HG02885 (cell line): ENCODE results near the gene ADAM10.

Experiments used
- ATAC-seq: cut with Tn5 transposase; IDR thresholded peaks from one replicate; pipeline ENCODE4 v1.9.1; 2021; ENCODE audit warnings: mild to moderate bottlenecking; ENCODE audit not compliant: unreplicated experiment, poor library complexity

ADAM10 gene

GRCh38 chr15:58726867-58727266 lies 22.6 kb downstream of the ADAM10 start:
- ATAC-seq = no peak

DNA sequence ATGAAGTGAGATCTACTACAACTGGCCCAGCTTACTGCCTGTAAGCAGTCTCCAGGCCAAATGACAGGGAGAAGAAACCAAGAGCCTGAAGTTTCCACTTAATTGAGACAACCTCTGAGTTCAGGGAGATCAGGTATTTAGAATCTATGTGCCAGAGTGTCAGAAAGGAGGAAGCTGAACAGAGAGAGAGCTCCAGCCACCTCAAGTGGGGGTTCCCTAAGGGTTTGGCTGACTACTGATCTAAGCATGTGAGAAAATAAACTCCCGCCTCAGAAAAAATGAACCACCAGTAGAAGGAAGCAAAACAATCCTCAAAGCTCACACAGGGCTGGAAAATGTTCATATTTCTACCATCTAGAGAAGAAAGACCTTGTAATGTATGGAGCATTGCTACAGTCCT lies 25.0 kb downstream of the ADAM10 start:
- ATAC-seq = peak; percentile 78

GRCh38 chr15:58717357-58717756 lies 32.1 kb downstream of the ADAM10 start:
- ATAC-seq = no peak

- no peak for ATAC-seq
These were observed 33.5 kb downstream of the ADAM10 start for GRCh38 chr15:58716027-58716426.

DNA sequence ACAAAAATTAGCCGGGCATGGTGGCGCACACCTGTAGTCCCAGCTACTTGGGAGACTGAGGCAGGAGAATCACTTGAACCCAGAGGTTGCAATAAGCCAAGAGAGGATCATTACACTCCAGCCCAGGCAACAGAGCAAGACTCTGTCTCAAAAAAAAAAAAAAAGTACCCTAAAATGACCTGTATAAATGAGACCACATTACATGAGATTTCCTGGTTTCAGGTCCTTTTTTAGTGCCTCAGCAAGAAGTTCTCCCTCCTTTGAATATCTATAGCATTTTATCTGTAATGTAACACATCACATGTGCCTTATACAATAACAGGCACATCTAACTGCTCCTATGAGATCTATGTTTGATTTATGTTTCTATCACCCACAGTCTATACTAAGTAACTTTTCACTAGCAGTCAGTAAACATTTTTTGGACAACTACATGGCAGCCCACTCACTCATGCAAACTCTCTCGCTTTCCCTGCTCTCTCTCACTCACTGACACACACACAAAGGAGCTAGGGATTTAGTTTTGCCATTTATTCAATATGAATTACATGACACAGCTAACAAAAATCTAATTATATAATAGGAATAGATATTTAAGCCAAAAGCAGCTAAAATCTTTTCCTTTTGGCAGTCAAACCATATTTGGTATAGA lies 34.1 kb downstream of the ADAM10 start:
- ATAC-seq = no peak

GRCh38 chr15:58710701-58711100 lies 38.8 kb downstream of the ADAM10 start:
- no peak for ATAC-seq

GRCh38 chr15:58707397-58707796 lies 42.1 kb downstream of the ADAM10 start:
- no peak for ATAC-seq

GRCh38 chr15:58705105-58705504 lies 44.4 kb downstream of the ADAM10 start:
- ATAC-seq = no peak

- no peak for ATAC-seq
These were observed 45.2 kb downstream of the ADAM10 start for GRCh38 chr15:58704155-58704865.

DNA sequence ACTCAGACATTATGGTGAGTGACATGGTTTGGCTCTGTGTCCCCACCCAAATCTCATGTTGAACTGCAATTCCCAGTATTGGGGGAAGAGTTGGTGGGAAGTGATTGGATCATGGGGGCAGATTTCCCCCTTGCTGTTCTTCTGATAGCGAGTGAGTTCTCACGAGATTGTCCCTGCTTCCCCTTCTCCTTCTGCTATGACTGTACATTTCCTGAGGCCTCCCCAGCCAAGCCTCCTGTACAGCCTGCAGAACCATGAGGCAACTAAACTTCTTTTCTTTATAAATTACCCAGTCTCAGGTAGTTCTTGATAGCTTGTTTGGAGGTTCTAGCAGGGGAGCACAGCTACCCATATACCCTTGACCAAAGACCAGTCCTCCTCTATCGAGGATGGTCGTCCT lies 45.9 kb downstream of the ADAM10 start:
- no peak for ATAC-seq

DNA sequence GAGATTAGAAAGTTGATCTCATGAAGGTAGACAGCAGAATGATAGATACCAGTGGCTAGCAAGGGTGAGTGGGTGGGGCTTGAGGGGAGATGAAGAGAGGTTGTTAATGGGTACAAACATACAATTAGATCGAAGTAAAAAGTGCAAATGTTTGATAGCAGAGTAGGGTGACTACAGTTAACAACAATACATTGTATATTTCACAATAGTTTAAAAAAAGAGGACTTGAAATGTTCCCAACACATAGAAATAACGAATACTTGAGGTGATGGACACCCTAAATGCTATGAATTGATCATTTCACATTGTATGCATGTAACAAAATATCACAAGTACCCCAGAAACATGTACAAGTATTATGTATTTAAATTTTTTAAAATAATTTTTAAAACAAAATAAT lies 47.3 kb downstream of the ADAM10 start:
- no peak for ATAC-seq

- no peak for ATAC-seq
These were observed 48.1 kb downstream of the ADAM10 start for GRCh38 chr15:58701376-58701775.

DNA sequence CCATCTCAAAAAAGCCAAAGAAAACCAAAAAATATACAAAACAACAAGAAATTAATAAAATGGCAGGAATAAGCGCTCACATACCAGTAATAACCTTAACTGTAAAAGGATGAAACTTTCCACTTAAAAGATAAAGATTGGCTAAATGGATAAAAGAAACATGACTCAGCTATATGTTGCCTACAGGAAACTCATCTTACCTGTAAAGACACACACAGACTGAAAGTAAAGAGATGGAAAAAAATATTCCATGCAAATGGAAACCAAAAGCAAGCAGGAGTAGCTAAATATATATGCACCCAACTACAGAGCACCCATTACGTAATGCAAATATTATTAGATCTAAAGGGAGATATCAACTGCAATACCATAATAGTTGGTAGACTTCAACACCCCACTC lies 49.7 kb downstream of the ADAM10 start:
- ATAC-seq = no peak

GRCh38 chr15:58698887-58699641 lies 50.4 kb downstream of the ADAM10 start:
- no peak for ATAC-seq

DNA sequence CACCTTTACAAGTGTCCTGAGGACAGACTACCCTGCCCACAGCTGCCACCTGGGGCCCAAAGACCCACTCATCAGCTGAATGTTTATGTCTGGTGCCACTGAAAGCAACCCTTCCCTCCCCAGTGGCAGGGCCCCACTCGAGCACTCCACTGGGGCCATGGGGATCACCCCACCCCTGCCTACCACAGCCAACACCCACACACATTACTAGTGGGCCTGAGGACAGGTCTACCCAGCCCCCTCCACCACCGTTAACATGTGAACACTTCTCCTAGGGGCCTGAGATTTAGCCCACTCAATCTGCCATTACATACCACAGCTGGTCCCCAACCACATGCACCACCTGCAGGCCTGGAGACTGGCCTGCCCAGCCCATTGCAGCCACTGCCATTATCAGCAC lies 52.3 kb downstream of the ADAM10 start:
- ATAC-seq = no peak

DNA sequence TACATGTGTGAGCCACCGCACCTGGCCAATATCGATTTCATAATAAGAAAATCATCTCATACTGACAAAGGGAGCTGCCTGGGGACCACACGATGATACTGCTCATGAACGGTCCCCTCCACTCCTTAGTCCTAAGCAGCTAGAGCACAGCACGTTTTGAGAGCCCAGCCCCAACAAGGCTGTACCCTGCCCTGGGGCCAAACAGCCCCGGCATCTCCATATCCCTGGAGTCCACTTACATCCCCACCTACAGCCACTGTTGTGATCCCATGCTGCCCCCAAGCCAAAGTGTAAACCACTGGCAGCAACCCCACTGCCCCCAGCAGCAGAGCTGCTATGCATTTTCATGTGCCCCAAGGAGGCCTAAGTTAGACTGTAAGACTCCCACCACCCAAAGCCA lies 52.8 kb downstream of the ADAM10 start:
- ATAC-seq = no peak

GRCh38 chr15:58694641-58695398 lies 54.7 kb downstream of the ADAM10 start:
- no peak for ATAC-seq

DNA sequence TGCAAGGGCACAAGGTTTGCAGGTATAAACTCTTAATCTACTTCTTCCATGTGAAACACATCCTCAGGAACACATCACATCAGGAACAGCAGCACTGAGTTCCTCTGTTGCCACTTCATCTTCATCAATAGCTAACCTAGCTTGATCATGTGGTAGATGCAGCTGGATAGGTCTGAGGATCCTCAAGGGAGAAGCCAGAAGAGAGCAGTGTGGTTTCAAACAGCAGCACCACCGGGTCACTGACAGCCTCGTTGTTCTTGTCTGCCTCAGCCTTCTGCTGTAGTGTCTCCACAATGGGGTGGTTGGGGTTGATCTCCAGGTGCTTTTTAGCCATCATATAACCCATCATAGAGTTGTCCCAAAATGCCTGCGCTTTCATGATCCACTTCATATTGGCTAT lies 58.8 kb downstream of the ADAM10 start:
- no peak for ATAC-seq

- no peak for ATAC-seq
These were observed 59.9 kb downstream of the ADAM10 start for GRCh38 chr15:58689646-58690045.

GRCh38 chr15:58686286-58686685 lies 63.2 kb downstream of the ADAM10 start:
- ATAC-seq = no peak

- no peak for ATAC-seq
These were observed 64.8 kb downstream of the ADAM10 start for GRCh38 chr15:58684751-58685150.
